Mucosa of descending colon (tissue), 3 donors: ENCODE data around the gene TXNDC15. TPM values are rescaled to one million over a fixed set of nuclear protein-coding genes. Genes with fewer than 3 reads are reported as not detected.

Experiments
- ATAC-seq: fragments of 200-7000 bp; cut with Tn5 transposase; one replicate; pipeline ENCODE4 v1.9.1; 2020; ENCODE audit warnings: mild to moderate bottlenecking, moderate library complexity
- DNase-seq, 3 donors: peaks; one replicate each; pipeline ENCODE4 v3.0.0-alpha.2; 2020
- H3K36me3 ChIP-seq: fragments of 200-600 bp; one replicate; pipeline ENCODE4 v1.8.0; 2021; ENCODE audit warnings: low read depth, mild to moderate bottlenecking
- H3K4me1 ChIP-seq: fragments of 200-600 bp; one replicate; pipeline ENCODE4 v1.8.0; 2021; ENCODE audit warnings: low read depth, mild to moderate bottlenecking
- H3K4me3 ChIP-seq: fragments of 200-600 bp; one replicate; pipeline ENCODE4 v1.8.0; 2021; ENCODE audit warnings: mild to moderate bottlenecking
- H3K9me3 ChIP-seq: fragments of 200-600 bp; one replicate; pipeline ENCODE4 v1.8.0; 2021; ENCODE audit warnings: mild to moderate bottlenecking
- CTCF ChIP-seq: fragments of 200-600 bp; IDR thresholded peaks from one replicate; pipeline ENCODE4 v1.8.0; 2022; ENCODE audit warnings: antibody characterized with exemption, mild to moderate bottlenecking
- intact Hi-C, 2 donors: fragments of 100-400 bp; cut with DNase I in 1 of 2; cut with micrococcal nuclease in 1 of 2; formaldehyde crosslinking; loops; one replicate each; pipeline versions ENCODE4 v1.11.0 to v1.11.1; 2022; cut with DNase I, micrococcal nuclease
- total RNA-seq, 3 donors: library from RNA; stranded (reverse); fragmentation: NEBNext Ultra II Directional in 2 of 3; extraction: Animal tissue kit (Norgen Biotek cat#: 25700) in 2 of 3; gene quantifications; one replicate each; pipeline versions ENCODE4 v1.2.1 to v1.2.4, GENCODE V29; 2021 to 2023
- donor health status: DM: no; HTN: no; CAD: no; lungs with moderate emphysema.
- donor health status: DM: no; HTN: no; CAD: no.
- donor health status: DM: no; HTN: yes; CAD: no.

The TXNDC15 gene
- total RNA-seq, 3 donors from 2014 or later = 20.7 to 45.4 (median 32.8) TPM

DNA sequence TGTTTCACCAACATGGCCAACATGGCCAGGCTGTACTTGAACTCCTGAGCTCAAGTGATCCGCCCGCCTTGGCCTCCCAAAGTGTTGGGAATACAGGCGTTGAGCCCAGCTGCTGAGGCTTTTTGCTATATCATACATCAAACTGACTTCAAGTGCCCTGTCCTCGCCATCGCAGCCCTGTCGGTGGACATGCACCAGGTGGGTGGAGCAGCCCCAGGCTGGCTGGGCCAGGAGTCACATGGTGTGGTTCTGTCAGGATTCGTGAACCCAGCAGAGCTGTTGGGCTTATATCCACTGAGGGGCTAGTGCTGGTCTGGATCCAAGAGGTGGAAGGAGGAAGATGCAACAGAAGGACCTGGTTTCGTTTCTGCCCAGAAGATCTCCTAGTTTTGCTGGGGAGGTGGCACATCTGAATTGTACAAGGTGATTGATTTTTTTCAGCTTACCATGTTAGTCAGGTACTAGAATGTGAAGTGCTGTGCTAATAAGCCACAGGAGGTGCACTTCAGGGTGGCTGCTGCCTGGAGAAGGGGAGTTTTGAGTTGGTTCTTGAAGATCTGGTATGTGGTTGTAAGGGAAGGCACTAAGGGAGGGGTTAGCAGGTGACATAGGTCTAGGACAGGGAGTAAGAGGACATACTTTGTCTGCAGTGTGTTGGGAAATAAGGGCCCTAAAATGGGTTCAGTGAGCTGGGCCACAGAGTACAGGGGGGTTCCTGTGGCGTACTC, 46.8 kb downstream of the TXNDC15 start:
- DNase-seq (no peak), ATAC-seq (no peak)
- H3K36me3 ChIP-seq = no peaks in the 10 kb centered on the region
- intact Hi-C loops = no loop called here
- no peak for TF ChIP-seq CTCF
- H3K9me3 ChIP-seq = no peaks in the 10 kb centered on the region
- H3K4me1 ChIP-seq = no peaks in the 10 kb centered on the region
- no peak overlapping the region for H3K4me3 ChIP-seq

DNA sequence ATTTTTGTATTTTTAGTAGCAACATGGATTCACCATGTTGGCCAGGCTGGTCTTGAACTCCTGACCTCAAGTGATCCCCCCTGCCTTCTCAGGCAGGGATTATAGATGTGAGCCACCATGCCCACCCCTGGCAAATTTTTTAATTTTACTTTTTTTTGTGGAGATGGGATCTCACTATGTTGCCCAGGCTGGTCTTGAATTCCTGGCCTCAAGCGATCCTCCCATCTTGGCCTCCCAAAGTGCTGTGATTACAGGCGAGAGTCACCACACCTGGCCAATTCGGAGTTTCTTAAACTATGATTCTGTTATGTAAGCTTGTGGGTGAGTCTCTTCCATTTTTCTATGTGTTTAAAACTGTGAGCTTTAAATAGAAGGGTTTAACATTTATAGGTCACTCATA, 58.3 kb downstream of the TXNDC15 start:
- H3K4me3 ChIP-seq = no peak overlapping the region
- H3K9me3 ChIP-seq = no peaks in the 10 kb centered on the region
- no peak for ATAC-seq
- no peak for TF ChIP-seq CTCF
- H3K36me3 ChIP-seq = no peaks in the 10 kb centered on the region
- intact Hi-C loops = no loop called here
- no peak for DNase-seq
- no peaks in the 10 kb centered on the region for H3K4me1 ChIP-seq

GRCh38 chr5:134934202-134934601, 60.0 kb downstream of the TXNDC15 start:
- DNase-seq (no peak), ATAC-seq (no peak)
- Histone ChIP-seq H3K9me3 (no peaks in the 10 kb centered on the region), H3K36me3 (no peaks in the 10 kb centered on the region), H3K4me3 (no peak overlapping the region), H3K4me1 (no peaks in the 10 kb centered on the region)
- no peak for TF ChIP-seq CTCF
- intact Hi-C loops = no loop called here

GRCh38 chr5:134935711-134936602, 61.8 kb downstream of the TXNDC15 start:
- DNase-seq (no peak), ATAC-seq (no peak)
- no peak for TF ChIP-seq CTCF
- H3K36me3 ChIP-seq = no peaks in the 10 kb centered on the region
- no peak overlapping the region for H3K4me3 ChIP-seq
- H3K9me3 ChIP-seq = no peaks in the 10 kb centered on the region
- H3K4me1 ChIP-seq = no peaks in the 10 kb centered on the region
- intact Hi-C loops = no loop called here

- DNase-seq (no peak), ATAC-seq (no peak)
- Histone ChIP-seq H3K36me3 (no peaks in the 10 kb centered on the region), H3K4me1 (no peaks in the 10 kb centered on the region), H3K9me3 (no peaks in the 10 kb centered on the region), H3K4me3 (no peak overlapping the region)
- no peak for TF ChIP-seq CTCF
- intact Hi-C loops = no loop called here
Measured at GRCh38 chr5:134937526-134937925, 63.4 kb downstream of the TXNDC15 start.
